GM19043 (cell line): Measurements from ENCODE around the gene MPG.

ENCODE experiments used
- ATAC-seq: cut with Tn5 transposase; IDR thresholded peaks from one replicate; pipeline ENCODE4 v1.9.1; 2021; ENCODE audit warnings: low read depth; ENCODE audit not compliant: unreplicated experiment

Gene MPG

DNA sequence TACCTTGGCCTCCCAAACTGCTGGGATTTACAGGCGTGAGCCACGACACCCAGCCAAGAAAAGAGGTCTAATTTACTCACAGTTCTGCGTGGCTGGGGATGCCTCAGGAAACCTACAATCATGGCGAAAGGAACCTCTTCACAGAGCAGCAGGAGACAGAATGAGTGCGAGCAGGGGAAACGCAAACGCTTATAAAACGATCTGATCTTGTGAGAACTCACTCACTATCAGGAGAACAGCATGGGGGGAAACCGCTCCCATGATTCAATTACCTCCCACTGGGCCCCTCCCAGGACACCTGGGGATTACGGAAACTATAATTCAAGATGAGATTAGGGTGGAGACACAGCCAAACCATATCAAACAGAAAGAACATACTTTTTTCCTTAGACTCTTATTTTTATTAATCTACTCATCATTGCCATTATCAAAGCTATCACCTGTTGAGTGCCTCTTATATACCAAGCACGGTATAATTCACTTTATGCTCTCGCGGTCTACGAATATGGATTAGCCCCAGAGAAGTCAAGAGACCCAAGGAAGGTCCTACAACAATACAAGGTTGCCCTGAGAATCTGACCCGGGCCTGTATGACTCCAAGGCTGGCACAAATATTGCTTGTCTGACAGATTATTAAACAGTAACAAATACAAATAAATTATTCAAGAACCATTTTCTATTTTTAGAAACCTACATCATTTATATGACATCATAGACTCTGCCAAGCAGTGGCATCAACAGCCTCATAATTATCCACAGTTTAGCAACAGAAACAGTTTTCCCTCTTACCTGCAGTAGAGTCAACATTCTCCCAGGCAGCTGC lies 27.0 kb upstream of the MPG start:
- ATAC-seq = no peak

DNA sequence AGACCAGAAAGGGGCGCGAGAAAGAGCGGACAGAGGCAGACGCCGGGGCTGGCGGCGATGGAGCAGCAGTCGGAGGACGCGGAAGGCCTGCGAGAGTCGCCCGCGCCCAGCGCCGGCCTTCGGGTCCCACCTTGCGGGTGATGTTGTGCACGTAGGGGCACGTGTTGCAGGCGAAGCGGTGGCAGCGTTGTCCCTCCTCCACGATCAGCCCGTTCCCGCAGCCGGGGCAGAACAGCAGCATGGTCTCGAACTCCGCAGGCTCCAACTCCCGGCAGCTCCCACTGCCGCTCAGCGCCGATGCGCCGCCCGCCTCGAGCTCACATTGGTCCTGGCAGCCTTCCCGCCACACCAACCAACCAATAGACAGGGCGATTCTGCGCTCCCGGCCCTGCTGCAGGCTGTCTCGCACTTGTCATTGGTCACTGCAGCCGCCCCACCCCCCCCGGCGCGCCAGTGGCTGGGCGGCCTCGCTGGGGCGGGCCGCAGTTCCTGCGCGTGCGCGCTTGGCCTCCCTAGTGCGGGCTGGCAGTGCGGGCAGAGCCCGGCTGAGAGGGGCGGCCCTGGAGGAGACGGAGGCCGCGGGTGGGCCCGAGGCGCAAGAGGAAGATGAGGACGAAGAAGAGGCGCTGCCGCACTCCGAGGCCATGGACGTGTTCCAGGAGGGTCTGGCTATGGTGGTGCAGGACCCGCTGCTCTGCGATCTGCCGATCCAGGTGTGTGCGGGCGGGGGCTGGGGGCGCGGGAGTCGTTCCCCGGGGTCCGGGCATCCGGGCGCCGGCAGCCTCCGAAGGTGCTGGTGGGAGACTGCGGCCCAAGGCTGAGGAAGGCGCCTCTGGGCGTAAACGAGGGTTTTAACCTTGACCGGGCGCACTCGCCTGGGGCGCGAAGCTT lies 24.4 kb upstream of the MPG start, which contains the start of the genes POLR3K and SNRNP25:
TSS of gene POLR3K (minus strand) at position 263 of the 891 bp plus-strand sequence. CDS start at position 241, 22 bp downstream.
TSS of gene SNRNP25 (plus strand) at position 483 of the 891 bp plus-strand sequence. CDS start at position 672, 189 bp downstream.
- ATAC-seq = peak; percentile 93

DNA sequence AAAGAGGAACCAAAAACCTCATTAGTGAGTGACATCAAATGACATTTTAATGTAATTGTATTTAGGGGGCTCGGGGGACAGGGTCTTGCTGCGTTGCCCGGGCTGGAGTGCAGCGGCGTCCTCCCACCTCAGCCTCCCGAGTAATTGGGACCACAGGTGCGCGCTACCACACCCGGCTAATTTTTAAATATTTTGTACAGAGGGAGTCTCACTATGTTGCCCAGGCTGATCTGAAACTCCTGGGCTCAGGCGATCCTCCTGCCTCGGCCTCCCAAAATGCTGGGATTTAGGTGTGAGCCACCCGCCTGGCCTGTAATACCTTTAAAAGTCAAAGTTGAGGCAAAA lies 23.8 kb upstream of the MPG start:
- ATAC-seq = no peak

DNA sequence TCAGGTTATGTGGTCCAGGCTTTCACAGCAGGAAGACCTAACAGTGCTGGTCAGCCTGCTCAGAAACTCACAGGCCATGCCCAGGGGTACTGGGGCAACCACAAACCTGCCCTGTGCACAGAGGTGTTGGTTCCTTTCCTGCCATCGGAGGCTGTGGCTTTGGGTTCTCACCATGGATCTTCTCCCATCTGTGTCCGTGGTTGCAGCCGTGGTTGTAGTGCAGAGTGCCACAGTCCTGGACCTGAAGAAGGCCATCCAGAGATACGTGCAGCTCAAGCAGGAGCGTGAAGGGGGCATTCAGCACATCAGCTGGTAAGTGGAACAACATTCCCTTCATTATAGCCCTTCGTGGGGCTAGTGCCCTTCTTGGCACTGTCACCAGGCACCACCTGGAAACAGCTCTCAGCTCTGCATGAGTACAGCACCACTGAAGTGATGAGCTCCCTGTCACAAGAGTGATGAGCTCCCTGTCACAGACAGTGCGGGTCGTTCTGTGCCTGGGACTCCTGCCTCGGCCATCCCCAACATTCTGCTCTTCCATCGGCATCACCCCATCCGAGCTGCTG lies 22.4 kb upstream of the MPG start:
- ATAC-seq = no peak

DNA sequence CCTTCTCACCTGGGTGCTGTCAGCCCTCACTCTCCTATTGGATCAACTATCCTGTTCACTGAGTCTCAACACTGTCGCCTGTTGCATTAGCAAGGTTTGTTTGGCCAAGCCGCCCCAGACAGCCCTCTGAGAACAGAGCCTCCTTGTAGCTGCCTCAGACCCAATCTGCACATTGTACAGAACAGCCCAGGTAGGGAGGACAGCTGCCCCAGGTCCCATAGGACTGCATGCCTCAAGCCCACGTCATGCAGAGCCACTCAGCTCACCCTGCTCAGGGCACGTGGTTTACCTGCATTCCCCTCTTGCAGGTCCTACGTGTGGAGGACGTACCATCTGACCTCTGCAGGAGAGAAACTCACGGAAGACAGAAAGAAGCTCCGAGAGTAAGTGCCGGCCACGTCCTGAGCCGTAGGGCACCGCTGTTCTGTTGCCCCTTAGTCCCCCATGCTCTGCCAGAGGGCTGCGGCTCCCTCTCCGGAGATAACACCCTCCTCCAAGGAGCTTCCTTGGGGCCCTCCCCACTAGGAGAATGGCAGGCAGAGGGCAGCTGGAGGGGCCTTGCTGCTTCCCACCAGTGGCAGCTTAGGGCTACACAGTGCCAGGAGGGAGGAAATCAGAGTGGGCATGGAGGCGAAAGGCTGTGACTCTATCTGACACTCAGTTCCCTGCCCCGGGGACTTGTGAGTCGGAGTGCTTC lies 21.6 kb upstream of the MPG start:
- ATAC-seq = no peak

DNA sequence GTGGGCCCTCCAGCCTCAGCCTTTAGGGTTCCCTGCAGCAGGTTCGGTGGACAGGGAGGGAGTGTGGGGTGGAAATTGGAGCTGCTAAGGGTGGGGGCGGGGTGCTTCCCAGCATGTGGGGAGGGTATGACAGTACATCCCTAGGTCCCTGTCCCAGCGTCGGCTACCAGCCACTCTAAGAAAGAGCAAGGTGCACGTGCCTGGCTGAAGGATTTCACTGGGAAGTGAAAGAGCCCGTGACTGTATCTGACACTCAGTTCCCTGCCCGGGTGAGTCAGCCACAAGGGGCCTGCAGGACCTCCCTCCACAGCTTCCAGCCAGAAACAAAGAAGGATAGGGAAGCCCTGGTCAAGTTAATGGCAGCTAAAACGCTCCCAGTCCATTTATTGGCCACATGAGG lies 20.3 kb upstream of the MPG start:
- no peak for ATAC-seq

DNA sequence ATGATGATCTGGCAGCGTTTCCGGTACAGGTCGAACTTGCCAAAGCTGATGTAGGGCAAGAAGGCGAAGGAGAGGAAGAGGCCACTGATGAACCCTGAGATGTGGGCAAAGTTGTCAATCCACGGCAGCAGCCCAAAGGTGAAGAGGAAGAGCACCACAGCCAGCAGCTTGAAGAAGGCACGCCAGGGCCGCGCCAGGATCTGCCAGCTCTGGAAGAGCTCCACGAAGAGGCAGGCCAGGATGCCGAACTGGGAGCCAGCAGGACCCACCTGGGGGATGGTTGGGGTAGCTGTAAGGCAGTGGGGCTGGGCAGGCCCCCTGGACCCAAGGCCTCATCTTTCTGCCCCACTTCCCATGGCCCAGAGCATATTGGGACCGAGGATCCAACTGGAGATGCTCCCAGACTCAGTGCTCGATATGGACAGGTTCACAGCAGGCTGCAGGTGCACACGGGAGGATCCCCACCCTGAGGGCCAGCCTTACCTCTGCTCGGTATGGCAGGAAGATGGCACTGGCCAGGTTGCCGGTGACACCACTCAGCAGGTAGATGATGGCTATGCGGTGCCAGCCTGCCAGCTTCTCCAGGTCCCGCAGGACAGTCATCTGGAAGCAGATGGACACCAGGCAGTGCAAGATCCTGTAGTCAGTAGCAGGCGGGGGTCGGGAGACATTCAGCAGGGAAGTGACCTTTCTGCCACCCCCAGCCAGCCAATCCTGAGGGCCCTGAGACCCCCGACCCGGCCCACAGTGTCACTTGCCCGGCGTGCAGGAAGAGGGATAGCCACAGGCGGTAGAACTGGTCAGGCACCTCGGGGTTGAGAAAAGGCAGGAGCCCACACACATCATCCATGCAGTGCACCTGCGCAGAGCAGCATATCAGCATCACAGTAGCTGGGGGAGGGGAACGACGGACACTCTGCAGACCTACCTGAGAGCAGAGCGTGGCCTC lies 19.3 kb upstream of the MPG start:
- no peak for ATAC-seq

DNA sequence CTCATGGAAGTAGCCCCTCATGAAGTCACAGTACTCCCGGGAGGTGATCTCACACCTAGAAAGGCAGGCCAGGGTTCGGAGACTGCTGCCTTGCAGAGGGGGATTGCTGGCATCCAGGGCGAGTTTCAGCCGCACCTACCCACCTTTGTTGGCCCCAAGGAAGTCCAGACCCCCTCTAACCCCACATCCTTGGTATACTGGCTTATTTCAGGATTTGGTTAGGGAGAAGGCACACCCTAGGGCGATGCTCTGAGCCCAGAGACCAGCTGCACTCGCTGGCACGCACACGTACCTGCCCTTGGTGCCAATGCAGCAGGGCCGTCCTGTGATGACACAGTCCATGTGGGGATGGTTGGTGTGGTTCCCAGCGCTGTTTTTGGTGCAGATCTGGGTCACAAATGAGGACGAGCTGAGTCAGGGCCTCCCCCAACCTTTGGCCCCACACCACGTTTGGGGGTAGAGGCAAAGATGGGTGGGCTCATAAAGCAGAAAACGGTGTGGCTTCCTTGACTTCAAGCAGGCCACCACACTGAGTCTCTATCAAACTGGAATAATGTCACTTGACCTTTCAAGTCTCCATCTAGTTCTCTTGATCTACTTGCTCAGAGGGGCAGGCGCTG lies 18.5 kb upstream of the MPG start:
- ATAC-seq = no peak

DNA sequence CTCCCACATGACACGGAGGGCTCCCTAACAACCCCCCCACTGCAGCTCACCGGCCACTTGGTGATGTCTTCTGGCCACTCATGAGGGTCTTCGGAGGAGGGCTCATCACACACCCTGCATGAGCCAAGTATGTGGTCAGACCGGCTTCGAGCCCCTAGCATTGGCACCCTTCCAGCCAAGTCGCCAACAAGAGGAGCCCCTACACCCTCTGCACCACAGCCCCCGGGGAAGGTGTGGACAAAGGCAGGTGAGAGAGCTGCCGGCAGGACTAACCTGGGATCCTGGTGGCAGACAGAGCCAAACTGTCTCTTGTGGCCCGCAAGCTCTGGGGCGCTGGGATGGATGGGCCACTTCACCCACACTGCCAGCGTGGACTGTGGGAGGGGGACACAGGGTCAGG lies 17.9 kb upstream of the MPG start:
- no peak for ATAC-seq

DNA sequence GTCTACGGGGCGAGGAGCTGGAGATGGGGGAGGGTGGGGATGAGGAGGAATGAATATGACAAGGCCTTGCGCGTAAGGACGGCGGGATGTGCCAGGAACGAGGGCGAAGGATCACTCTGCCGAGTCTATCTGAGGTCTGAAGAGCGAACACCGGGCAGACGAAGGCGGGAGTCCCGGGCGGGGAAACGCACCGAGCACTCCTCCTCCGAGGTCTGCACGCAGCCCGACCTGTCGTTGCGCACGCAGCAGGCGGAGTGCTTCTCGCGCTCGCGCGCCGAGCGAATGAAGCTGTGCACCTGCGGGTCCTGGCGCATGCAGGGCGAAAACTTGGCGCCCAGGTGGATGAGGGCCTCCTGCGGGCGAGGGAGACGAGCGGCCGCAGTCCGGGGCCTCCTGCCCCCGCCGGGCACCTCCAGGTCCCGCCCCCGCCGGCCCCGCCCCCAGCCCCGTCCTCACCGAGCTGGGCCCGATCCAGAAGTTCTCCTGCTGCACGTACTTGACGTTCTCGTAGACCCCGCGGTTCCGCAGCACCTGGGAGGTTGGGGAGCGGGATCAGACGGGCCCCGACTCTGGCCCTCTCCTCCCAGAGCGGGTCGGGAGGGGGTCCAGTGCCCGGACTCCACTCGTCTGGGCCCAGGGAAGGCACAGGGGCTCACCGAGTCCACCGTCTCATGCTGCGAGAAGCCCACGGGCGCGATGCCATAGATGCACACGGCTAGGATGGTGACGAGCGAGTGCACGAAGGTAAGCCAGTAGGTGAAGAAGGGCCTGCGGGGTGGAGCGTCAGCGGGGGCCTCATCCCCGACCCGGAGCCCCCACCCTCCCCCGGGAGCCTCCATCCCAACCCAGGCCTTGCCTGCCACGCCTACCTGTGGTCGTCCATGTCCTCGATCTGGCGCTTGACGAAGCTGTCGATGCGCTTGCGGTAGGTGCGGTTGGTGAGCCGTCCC lies 16.8 kb upstream of the MPG start:
- ATAC-seq = no peak

DNA sequence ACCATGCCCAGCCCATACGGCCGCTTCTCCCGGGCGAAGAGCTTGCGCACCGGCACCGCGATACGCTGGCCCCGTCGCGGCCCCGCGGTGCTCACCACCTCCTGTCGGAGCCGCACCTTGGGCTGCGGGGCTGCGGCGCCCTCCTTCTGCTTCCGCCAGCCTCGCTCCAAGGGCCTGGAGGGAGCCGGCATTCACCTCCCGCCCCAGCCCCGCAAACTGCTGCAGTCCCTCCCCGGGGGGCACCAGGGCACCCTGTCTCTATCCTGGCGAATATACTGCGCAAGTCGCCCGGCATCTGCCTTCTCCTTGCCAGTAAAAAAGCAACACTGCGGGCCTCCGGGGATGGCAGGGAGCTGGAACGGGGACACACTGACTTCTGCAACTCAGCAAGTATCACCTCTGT lies 16.1 kb upstream of the MPG start:
- no peak for ATAC-seq

DNA sequence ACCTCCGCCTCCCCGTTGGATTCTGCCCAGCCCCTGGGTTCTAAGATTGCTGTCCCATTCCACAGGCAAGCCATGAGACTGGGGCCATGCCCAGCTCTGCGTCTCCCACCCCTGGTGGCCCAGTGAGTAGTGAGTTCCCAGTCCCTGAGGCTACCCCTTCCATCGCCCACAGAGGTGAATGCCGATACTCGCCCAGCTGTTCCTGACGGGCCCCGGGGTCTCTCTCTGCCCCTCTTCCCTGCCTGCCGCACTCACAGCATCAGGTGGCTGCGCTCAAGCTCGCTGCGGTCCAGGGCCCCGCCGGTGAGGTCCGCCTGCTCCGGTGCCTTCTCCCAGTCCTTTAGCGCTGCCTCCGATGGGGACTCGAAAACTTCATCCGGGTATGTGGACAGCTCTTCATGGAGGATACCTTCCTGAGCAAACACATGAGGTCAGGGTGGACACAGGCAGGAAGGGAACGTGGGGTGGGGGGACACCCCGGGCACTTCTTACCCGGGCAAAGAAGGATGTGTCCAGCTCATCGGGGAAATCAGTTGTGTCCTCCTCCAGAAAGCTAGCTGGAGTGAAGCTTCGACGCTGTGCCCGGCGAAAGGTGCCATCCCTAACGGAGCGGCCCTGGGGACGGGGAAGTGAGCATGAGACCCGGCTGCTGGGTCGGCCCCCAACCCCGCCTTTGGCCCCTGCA lies 15.6 kb upstream of the MPG start:
- ATAC-seq = no peak

DNA sequence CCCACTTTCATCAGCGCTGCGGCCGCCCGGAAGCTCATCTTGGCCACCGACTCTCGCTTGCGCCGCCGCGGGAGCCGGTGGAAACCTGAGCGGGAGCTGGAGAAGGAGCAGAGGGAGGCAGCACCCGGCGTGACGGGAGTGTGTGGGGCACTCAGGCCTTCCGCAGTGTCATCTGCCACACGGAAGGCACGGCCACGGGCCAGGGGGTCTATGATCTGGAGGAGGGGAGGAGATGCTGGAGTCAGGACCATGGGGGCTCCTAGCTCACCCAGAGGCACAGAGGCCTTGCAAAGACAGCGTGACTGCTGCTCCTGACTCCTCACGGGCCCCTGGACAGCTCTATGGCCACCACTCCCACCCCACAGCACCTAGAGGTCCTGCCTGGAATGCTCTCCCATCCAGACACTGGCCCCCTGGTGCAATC lies 15.0 kb upstream of the MPG start:
- no peak for ATAC-seq

DNA sequence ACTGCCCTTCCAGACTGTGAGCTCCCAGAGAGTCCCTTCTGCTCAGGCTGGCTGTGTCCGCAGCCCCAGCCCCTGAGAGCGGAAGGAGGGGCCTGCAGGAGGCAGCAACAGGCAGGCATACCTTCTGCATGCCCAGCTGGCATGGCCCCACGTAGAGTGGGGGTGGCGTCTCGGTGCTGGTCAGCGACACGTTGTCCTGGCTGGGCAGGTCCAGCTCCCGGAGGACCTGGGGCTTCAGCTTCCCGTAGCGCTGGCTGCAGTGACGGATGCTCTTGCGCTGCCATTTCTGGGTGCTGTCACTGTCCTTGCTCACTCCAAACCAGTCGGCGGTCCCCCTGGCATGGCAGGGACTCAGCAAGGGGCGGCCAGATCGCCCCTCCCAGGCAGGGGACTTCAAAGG lies 14.6 kb upstream of the MPG start:
- no peak for ATAC-seq

DNA sequence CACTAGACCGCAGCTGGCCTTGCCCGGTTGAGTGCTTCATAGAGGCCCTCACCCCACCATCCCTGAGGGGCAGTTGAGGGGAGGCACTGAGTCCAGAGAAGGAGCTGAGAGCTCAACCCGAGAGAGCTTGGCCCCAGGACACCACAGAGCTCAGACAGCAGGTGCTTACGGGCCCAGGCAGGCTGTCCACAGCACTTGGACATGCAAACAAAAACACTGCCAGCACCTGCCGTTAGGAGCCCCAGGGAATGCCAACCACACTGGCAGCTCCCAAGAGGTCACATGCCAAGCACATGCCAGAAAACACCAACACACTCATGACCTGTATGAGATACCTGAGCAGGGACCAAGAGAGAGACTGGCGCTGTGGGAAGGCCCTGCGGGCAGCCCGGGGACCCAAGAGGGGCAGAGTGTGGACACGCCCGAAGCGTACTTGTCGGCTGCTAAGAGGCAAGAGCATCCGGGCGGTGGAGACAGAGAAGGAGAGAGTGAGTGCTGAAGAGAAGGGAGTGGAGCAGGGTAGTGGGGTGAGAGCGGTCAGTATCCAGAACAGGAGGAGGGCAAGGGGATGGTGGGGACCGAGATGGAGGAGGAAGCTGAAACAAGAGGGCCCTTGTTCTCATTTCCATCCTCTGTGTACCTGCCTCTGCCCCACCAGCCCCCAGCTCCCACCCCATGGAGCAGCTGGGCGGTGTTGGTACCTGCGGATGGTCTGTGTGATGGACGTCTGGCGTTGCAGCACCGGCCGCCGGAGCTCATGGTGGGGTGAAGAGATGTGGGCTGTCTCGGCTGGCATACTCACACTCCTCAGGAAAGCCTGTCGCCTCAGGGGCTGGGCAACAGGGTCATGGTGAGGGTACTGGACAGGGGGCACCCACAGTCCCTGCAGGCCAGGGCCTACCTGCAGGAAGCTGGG lies 13.8 kb upstream of the MPG start:
- ATAC-seq = no peak

DNA sequence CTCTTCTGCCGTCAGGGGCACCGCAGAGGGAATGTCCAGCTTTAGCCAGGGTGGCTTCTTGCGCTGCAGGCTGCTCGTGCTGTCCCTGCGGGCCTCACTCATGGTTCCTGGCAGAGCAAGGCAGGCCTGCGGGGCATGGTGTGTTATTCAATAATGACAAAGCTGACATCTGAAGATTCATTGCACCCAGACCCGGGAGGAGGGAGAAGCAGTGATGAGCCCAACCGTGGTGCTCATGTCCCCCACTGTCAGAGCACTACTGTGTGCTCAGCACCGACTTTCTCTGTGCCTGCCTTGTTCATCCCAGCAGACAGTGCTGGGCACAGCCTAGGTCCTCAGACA lies 13.1 kb upstream of the MPG start:
- ATAC-seq = no peak

DNA sequence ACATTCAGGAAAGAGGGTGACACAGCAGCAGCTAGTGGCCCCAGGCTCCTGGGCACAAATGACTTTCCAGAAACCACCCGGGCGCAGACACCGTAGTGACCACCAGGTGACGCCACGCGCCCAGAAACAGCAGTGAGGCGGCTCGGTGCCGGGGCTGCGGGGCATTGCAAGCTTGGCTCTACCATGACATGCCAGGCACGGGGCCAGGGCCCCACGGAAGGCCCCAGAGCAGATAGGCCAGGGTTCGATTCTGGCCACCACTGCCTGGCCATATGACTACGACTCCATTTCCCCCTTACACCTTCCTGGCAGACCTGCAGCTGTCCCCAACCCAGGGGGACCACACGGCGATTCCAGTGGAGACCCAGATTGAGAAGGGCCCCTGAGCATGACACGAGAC lies 12.3 kb upstream of the MPG start:
- ATAC-seq = no peak
